ENCODE results near the gene TNPO3. TPM values are rescaled to one million over a fixed set of nuclear protein-coding genes. Genes with fewer than 3 reads are reported as not detected.

The TNPO3 gene
- 42.6 TPM for total RNA-seq (ENCODE audit: unreplicated experiment)
- long read RNA-seq, full-length matches to known transcripts = 13 of 18 reads
- long read RNA-seq, partial matches to known transcripts = 2 of 18 reads
- long read RNA-seq, other reads (novel, unspliced or antisense) = 3 of 18 reads

GRCh38 chr7:129054438-129055293 lies at the start of gene TNPO3:
Gene TNPO3 (minus strand): TSS chr7:129055111. CDS start chr7:129054770, 341 bp downstream.
- Mint-ChIP-seq H3K9me3 (ENCODE audit: unreplicated experiment) (no peaks in the 10 kb centered on the region), H3K27me3 (ENCODE audit: unreplicated experiment) (peaks cover 4% of the 10 kb centered on the region), H3K36me3 (ENCODE audit: low read depth, unreplicated experiment) (peaks cover 12% of the 10 kb centered on the region), H3K4me3 (ENCODE audit: unreplicated experiment) (peak within 1 kb of the TSS; percentile 99), H3K27ac (ENCODE audit: unreplicated experiment) (peak within 1 kb of the TSS; percentile 99), H3K4me1 (ENCODE audit: unreplicated experiment) (peaks cover 27% of the 10 kb centered on the region)
- peak; percentile 87 for DNase-seq (ENCODE audit: low spot score)
- no peak for TF ChIP-seq CTCF (IDR thresholded peaks at IDR 0.05; ENCODE audit: unreplicated experiment)

GRCh38 chr7:129103561-129104324 lies 48.8 kb upstream of the TNPO3 start:
- Mint-ChIP-seq H3K36me3 (ENCODE audit: low read depth, unreplicated experiment) (no peaks in the 10 kb centered on the region), H3K4me1 (ENCODE audit: unreplicated experiment) (no peaks in the 10 kb centered on the region), H3K27ac (ENCODE audit: unreplicated experiment) (no peak overlapping the region), H3K9me3 (ENCODE audit: unreplicated experiment) (no peaks in the 10 kb centered on the region), H3K4me3 (ENCODE audit: unreplicated experiment) (no peak overlapping the region), H3K27me3 (ENCODE audit: unreplicated experiment) (peaks cover 3% of the 10 kb centered on the region)
- TF ChIP-seq CTCF (IDR thresholded peaks at IDR 0.05; ENCODE audit: unreplicated experiment) = no peak
- DNase-seq (ENCODE audit: low spot score) = no peak

GRCh38 chr7:129101746-129102145 lies 46.8 kb upstream of the TNPO3 start:
- no peak overlapping the region for H3K4me3 Mint-ChIP-seq (ENCODE audit: unreplicated experiment)
- no peaks in the 10 kb centered on the region for H3K36me3 Mint-ChIP-seq (ENCODE audit: low read depth, unreplicated experiment)
- no peaks in the 10 kb centered on the region for H3K4me1 Mint-ChIP-seq (ENCODE audit: unreplicated experiment)
- no peak for DNase-seq (ENCODE audit: low spot score)
- H3K27me3 Mint-ChIP-seq (ENCODE audit: unreplicated experiment) = peaks cover 3% of the 10 kb centered on the region
- no peaks in the 10 kb centered on the region for H3K9me3 Mint-ChIP-seq (ENCODE audit: unreplicated experiment)
- no peak overlapping the region for H3K27ac Mint-ChIP-seq (ENCODE audit: unreplicated experiment)
- no peak for TF ChIP-seq CTCF (IDR thresholded peaks at IDR 0.05; ENCODE audit: unreplicated experiment)

DNA sequence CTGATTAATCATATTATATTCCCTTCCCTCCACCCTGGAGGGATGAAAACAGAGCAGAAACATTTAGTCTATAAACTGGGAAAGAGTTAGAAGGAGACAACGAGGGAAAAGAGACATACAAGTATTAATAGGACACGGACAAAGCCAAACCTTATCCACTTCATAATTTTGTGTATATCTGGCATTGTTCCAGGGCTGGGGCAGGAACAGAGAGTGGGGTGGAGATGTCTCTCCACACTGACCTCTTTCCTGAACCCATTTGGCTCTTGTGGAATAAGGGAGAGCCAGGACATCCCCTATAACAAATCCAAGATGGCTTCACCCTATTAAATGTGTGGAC lies 45.9 kb upstream of the TNPO3 start:
- Mint-ChIP-seq H3K4me3 (ENCODE audit: unreplicated experiment) (no peak overlapping the region), H3K4me1 (ENCODE audit: unreplicated experiment) (no peaks in the 10 kb centered on the region)
- no peak for TF ChIP-seq CTCF (IDR thresholded peaks at IDR 0.05; ENCODE audit: unreplicated experiment)

More for the DNA sequence above, 45.9 kb upstream of the TNPO3 start:
- Mint-ChIP-seq H3K27me3 (ENCODE audit: unreplicated experiment) (peaks cover under 1% of the 10 kb centered on the region), H3K9me3 (ENCODE audit: unreplicated experiment) (no peaks in the 10 kb centered on the region), H3K27ac (ENCODE audit: unreplicated experiment) (no peak overlapping the region), H3K36me3 (ENCODE audit: low read depth, unreplicated experiment) (no peaks in the 10 kb centered on the region)
- DNase-seq (ENCODE audit: low spot score) = no peak
